HG02610 (cell line): ENCODE data around the gene FBXL14.
A peak's percentile ranks its signal among the peaks of the same experiment; 100 is the strongest.

Source experiments
- ATAC-seq: cut with Tn5 transposase; IDR thresholded peaks from one replicate; pipeline ENCODE4 v1.9.1; 2021; ENCODE audit warnings: mild to moderate bottlenecking, moderate library complexity; ENCODE audit not compliant: unreplicated experiment

FBXL14 gene

DNA sequence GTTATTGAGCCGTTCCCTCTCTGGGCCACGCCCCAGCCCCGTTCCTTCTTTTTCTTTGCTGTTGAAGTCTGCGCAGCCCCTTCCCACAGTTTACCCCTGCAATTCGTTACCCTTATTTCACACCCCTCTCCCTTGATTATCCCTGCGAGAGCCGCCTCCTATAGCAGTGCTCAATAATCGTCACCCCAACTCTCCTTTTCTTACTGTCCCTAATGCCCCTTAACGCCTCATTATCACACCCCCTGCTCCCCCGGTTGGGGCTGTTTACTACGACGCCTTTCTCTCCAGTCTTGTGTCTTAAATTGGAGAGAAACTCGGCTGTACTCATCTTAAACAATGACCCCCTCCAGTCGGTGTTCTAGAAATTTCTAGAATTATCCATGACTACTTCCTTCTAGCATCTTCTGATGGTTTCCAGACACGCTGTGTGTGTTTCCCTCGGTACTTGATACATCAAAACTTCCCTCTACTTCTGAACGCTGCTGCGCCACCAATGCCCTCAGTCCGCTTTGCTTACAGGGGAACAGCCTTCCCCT lies 713 bp upstream of the FBXL14 start:
- ATAC-seq = no peak

- ATAC-seq = peak; percentile 66
Observed at GRCh38 chr12:1594006-1594260, 448 bp downstream of the FBXL14 start.

DNA sequence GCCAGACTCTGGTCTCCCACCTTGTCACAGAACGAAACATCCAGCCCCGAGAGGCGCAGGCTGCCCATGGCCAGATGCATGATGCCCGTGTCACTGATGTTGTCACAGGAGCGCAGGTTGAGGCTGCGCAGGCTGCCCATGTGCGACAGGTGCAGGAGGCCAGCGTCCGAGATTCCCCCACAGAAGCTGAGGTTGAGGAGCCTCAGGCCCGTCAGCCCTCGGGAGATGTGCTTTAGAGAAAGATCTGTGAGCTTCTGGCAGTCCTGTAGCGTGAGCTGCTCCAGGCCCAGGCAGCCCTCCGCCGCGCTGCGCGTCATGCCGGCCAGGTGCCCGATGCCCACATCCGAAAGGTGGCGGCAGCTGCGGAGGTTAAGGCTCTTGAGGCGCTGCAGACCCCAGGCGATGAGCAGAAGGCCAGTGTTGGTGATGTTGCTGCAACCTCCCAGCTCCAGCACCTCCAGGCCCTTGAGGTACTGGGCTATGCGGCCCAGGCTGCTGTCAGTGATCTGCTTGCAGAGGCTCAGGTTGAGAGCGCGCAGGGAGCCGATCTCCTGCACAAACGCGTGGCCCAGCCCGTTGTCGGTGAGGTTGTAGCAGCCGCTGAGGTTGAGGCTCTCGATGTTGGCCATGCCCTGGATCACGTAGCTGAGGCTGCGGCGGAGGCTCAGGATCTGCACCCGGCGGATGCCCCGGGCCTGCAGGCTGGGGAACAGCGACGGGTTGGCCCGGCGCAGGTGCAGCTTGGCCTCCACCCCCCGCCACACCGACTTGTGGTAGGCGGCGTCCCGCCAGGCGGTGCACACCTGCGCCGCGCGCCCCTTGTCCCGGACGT lies 991 bp downstream of the FBXL14 start:
- peak; percentile 21 for ATAC-seq

GRCh38 chr12:1592444-1593173 lies 1.8 kb downstream of the FBXL14 start:
- no peak for ATAC-seq

- ATAC-seq = no peak
Observed at GRCh38 chr12:1591543-1591942, 2.8 kb downstream of the FBXL14 start.

- no peak for ATAC-seq
Observed at GRCh38 chr12:1591034-1591433, 3.3 kb downstream of the FBXL14 start.

GRCh38 chr12:1590221-1590979 lies 4.0 kb downstream of the FBXL14 start:
- ATAC-seq = no peak

- no peak for ATAC-seq
Observed at GRCh38 chr12:1588575-1588947, 5.8 kb downstream of the FBXL14 start.

DNA sequence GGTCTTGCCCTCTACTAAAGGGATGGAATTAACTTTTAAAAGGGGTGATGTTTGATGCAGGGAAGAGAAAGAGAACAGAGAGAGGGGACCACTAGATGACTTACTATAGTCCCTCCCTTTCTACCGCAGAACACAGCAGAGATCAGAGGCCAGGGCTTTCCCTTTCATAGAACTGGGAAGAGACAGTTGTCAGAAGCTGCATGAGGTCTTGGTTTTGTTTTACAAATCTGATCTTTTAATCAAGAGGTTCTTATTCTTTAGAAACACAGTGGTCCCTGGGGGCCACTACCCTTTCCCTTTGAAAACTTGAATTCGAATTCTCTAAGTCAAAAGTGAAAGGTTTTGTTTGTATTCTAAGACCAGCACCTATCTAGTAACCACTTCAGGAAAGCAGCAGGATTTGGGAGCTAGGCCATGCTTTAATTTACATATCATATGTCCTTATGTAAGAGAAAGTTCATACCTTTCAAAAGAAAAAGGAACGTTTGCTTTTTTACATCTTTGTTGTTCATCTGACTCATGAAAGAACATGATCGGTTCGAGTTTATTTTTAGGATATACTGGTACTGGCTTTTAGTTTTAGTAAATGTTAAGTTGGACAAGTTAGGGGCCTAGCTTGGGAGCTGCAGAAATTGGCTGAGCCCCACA lies 6.3 kb downstream of the FBXL14 start:
- ATAC-seq = no peak

GRCh38 chr12:1584326-1584725 lies 10.1 kb downstream of the FBXL14 start:
- ATAC-seq = no peak

GRCh38 chr12:1583421-1584078 lies 10.8 kb downstream of the FBXL14 start:
- no peak for ATAC-seq

GRCh38 chr12:1582709-1583050 lies 11.7 kb downstream of the FBXL14 start:
- ATAC-seq = no peak

DNA sequence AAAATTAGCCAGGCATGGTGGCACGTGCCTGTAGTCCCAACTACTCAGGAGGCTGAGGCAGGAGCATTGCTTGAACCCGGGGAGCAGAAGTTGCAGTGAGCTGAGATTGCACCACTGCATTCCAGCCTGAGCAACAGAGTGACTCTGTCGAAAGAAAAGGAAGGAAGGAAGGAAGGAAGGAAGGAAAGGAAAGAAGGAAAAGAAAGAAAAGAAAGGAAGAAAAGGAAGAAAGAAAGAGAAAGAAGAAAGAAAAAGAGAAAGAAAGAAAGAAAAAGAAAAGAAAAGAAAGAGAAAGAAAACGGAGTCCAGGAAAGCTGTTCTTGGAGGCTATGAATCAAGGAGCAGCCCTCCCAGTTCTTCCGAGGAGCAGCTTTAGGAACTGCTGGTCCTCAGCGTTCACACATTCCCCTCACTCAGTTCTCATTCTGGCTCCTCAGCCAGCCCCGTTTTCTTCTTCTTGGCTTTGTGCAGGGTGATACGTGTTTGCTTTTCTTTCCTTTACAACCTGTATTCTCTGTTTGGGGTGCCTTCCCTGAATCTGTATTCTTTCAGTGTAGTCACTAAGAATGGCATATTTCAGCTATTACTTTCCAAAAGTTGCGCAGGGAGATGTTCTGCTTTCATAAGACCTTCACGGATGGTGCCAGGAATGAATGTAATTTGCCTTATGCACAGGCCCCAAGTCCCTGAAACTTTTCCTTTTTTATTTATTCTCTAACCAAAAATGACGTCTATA lies 12.2 kb downstream of the FBXL14 start:
- ATAC-seq = no peak

GRCh38 chr12:1580526-1580925 lies 13.9 kb downstream of the FBXL14 start:
- ATAC-seq = no peak

- no peak for ATAC-seq
Observed at GRCh38 chr12:1579651-1580435, 14.5 kb downstream of the FBXL14 start.

DNA sequence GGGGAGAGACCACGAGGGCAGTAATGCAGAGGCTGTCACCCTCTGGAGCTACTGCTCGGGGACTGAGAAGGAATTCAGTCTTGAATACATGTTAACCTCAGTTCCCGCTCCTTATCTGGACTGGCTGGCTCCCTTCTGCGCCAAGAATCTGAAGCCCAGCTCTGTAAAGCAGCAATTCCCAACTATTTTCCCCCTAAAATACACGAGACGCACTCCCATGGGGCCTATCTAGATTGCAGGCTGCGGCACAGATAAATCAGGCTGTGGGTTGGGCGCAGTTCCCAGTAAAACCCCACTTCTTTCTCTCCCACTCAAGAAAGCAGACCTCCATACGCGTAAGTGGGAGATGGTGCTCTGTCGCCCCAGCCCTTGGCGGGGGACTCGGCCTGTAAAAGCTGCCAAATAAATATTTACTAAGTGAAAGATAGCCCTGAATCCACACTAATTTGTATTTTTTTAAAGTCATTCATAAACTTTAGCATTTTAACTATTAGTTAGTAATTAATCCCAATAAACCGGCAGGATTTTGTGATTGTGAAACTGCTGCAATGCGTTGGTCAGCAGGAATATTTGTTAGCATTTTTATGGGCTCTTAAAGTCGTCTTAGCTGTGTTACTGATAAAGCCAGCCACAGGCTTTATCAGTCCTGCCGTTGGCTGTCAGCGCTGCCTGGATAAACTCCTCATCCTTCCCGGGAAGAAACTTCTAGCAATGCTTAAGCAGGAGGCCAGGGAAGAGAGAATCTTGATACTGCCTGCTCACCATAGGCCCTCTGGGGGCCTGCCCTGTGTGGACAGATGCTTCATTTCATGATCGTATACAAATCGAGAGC lies 17.8 kb downstream of the FBXL14 start:
- ATAC-seq = no peak

- ATAC-seq = no peak
Observed at GRCh38 chr12:1575408-1576401, 18.7 kb downstream of the FBXL14 start.
